Mammary epithelial cell (primary cell): Measurements from ENCODE around the gene SCAI.

Source experiments
- CTCF ChIP-seq, 2 donors: IDR thresholded peaks in 1 of 2; conservative IDR thresholded peaks in 1 of 2; 2 replicates each; pipeline ENCODE4 v1.5.1; 2011 to 2012; ENCODE audit warnings: inconsistent platforms in 2 of 2, low read length in 2 of 2, mild to moderate bottlenecking in 2 of 2, control low read depth in 1 of 2, low read depth in 1 of 2; ENCODE audit not compliant: insufficient read depth in 1 of 2; ENCODE audit errors: extremely low read depth in 1 of 2
- EZH2 ChIP-seq: IDR thresholded peaks from 2 replicates; pipeline ENCODE4 v1.6.1; 2012; ENCODE audit warnings: low read length, inconsistent platforms, borderline replicate concordance

GRCh38 chr9:125061391-125061790 lies 81.9 kb downstream of the SCAI start:
- no peak for TF ChIP-seq CTCF (conservative IDR thresholded peaks at IDR 0.05 in 1 of 2, IDR thresholded peaks at IDR 0.05 in 1 of 2; ENCODE audit: extremely low read depth in 1 of 2, insufficient read depth in 1 of 2, low read depth in 1 of 2, low read length in 2 of 2)
- TF ChIP-seq EZH2, result no peak
